A204.1 (cell line): ENCODE results near the gene PLAC8L1.
"Not testable (repeated sequence)": the region's sequence is repeated elsewhere in the genome, so short reads cannot be mapped to it uniquely, and the experiment has no call there.

Experiments used
- FAIRE-seq: peaks from 2 replicates; lab custom pipeline; 2012; peaks lifted over from hg19 to GRCh38; lab: Jason Lieb, UNC

PLAC8L1 gene

GRCh38 chr5:146105477-146105876 is at the start of gene PLAC8L1:
PLAC8L1 (minus strand) TSS chr5:146105577; CDS start chr5:146104311, 1,266 bp downstream.
- peak; percentile 41 for FAIRE-seq

GRCh38 chr5:146151970-146152369 is 46.6 kb upstream of the PLAC8L1 start:
- no peak for FAIRE-seq

- no peak for FAIRE-seq
Measured at GRCh38 chr5:146137967-146138403, 32.6 kb upstream of the PLAC8L1 start.

DNA sequence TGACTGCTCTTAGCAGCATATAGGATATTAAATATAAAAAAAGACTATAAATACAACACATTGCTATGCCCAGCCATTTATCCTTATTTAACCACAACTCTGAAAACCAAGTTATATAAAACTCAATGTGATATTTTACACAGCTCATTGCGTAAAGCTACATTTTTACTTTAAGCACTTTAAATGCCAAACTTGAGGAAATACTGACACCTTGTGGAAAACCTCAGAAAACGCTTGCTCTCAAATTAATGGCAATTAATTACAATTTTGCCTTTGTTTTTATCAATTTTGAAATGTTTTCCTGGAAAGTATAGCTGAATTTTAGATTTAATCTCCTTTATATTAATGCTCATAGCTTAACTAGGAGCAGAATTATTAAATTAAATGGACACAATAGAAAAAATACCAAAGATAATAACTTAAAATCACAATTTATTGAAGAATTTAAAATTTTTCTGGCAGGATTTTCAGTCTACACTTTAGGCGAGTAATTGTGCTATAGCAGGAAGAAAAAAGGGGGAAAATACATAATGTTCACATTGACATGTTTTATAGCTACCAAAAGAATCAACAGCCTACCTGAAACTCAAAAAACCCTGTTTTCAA is 25.2 kb upstream of the PLAC8L1 start:
- FAIRE-seq: peak; percentile 97

DNA sequence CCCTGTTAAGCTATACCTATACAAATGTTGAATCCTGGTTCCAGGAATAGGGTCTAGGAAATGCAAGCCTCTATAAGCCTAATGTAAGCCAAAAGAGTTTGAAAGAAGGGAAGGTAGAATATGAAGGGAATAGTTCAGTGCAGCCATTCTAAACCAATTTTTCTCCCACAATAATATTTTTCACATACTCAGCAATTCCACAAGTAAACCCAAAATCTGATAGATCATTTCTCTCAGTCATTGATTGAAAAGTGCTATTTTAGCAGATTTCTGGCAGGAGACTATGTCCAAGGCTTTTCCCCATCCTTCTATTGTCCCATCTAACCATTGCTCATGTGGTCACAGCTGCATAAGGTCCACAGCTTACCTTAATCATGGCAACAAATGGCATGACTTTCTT is 20.7 kb upstream of the PLAC8L1 start:
- no peak for FAIRE-seq

DNA sequence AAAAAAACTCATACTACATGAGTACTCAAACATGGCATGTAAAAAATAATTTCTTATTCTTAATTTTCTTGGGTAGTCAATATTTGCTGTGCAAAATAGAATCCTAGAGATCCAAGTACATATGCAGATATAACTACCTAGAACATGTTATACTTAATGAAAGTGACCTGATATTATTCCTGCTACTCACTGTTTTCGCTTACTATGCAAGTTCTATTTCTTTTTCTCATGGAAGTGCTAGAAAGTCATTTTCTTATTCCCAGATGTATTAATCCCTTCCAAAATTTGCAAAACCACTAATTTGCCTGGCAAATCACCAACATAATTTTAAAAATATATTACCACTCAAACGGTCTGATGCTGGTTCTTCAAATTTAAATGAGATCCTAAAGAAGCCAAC is 19.2 kb upstream of the PLAC8L1 start:
- no peak for FAIRE-seq

GRCh38 chr5:146121451-146121850 is 16.1 kb upstream of the PLAC8L1 start:
- not testable (repeated sequence) for FAIRE-seq

DNA sequence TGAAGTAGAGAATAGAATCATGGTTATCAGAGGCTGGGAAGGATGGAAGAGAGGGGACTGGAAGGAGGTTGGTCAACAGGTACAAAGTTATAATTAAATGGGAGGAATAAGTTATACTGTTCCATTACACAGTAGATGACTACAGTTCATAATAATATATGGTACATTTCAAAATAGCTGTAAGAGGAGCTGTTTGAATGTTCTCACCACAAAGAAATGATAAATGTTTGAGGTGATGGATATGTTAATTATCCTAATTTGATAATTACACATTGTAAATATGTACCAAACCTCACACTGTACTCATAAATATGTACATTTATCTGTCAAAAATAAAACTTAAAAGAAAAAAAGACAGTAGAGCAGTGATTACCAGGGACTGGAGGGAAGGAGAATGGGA is 12.9 kb upstream of the PLAC8L1 start:
- no peak for FAIRE-seq

DNA sequence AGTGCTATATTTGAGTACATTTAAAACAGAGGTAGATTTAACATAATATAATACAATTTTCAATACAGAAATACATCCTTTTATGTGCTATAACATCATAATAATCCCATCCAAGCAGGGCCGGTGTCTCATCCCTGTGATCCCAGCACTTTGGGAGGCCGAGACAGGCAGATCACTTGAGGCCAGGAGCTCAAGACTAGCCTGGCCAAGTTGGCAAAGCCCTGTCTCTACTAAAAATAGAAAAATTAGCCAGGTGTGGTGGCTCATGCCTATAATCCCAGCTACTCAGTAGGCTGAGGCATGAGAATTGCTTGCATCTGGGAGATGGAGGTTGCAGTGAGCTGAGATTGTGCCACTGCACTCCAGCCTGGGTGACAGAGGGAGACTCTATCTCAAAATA is 11.8 kb upstream of the PLAC8L1 start:
- FAIRE-seq: not testable (repeated sequence)

GRCh38 chr5:146116361-146116760 is 11.0 kb upstream of the PLAC8L1 start:
- no peak for FAIRE-seq

- FAIRE-seq: no peak
Measured at GRCh38 chr5:146112476-146112875, 7.1 kb upstream of the PLAC8L1 start.

- no peak for FAIRE-seq
Measured at GRCh38 chr5:146111409-146111808, 6.0 kb upstream of the PLAC8L1 start.

DNA sequence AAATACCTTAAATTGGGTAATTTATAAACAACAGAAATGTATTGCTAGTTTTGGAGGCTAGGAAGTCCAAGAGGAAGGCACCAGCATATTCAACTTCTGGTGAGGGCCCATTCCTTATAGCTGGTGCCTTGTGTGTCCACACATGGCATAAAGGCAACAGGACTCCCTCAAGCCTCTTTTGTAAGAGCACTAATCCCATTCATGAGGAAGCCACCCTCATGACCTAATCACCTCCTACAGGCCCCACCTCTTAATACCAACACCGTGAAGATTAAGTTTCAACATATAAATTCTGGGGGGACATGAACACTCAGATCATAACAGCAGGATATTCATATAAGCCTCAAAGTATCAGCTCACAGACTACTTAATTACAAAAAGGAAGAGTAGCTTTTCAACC is 4.0 kb upstream of the PLAC8L1 start:
- no peak for FAIRE-seq

DNA sequence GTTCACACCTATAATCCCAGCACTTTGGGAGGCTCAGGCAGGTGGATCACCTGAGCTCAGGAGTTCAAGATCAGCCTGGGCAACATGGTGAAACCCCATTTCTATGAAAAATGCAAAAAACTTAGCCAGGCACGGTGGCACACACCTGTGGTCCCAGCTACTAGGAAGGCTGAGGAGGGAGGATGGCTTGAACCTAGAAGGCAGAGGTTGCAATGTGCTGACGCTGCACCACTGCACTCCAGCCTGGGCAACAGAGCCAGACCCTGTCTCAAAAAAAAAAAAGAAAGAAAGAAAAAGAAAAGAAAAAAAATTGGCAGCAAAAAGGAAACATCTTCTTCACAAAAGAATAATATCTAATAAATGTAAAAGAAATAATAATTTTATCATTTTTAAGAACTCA is 3.5 kb upstream of the PLAC8L1 start:
- FAIRE-seq: not testable (repeated sequence)

DNA sequence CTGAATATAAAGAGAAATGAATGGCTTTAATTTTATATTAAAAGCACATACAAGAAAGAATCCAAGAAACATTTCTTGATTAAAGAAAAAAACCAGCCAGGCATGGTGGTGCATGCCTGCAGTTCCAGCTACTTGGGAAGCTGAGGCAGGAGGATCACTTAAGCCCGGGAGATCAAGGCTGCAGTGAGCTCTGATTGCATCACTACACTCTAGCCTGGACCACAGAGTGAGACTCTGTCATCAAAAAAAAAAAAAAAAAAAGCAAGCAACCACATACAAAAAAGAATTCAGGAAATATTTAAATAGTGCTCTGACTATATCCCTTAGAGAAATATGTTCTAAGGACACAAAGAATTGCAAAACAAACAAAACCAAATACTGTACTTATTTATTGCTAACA is 2.5 kb upstream of the PLAC8L1 start:
- no peak for FAIRE-seq

- FAIRE-seq: no peak
Measured at GRCh38 chr5:146103594-146103993, 1.8 kb downstream of the PLAC8L1 start.

DNA sequence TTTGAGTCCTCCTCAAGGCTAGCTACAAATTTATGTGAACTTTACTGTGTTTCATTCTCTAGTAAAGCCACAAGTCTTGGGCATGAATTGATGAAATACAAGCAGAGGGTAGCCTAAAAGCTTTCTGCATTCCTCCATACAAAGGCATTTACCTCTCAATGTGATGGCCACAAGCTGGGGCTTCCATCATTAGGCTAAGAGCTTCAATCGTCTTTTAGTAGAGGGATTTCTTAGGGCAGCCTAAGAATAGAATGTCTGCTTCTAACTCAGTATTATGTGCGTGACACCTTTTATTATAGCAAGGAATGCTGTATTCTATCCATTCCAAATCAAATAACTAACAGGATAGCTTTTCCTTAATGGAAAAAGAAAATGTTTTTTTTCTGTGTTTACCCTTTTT is 3.7 kb downstream of the PLAC8L1 start:
- FAIRE-seq: no peak

- FAIRE-seq: no peak
Measured at GRCh38 chr5:146098047-146098446, 7.3 kb downstream of the PLAC8L1 start.

DNA sequence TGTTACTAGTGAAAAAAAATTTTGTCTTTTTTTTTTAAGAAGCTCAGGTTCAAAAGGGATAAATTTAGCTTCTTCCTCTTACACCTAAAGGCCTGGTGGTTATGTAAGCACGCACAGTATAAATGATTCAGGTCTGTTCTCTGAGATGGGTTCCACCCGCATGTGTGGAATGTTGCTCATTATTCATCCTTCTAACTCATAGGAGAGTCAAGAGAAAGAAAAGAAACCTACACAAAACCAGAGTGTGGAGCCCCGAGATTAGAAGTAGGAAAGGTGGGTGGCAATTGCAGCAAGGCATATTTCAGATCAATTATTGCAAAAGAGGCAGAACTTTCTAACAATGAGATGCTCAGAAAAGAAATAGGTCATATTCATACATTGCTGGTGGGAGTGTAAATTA is 13.5 kb downstream of the PLAC8L1 start:
- FAIRE-seq: no peak

DNA sequence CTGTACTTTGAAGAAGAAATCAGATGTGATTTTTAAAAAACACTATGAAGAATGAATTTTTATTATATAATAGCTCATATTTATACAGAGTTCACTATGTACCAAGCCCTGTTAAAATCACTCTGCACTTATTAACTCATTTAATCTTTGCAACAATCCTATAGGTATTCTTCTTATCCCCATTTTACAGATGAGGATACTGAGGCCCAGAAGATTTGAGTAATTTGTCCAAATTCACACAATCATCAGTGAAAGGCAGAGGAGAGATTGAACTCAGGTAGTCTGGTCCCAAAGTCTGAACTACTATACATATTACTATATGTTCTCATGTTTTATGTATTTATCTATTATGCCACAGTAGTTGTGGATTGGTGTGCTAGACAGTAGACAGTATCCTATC is 16.1 kb downstream of the PLAC8L1 start:
- no peak for FAIRE-seq

GRCh38 chr5:146088098-146088497 is 17.3 kb downstream of the PLAC8L1 start:
- no peak for FAIRE-seq

DNA sequence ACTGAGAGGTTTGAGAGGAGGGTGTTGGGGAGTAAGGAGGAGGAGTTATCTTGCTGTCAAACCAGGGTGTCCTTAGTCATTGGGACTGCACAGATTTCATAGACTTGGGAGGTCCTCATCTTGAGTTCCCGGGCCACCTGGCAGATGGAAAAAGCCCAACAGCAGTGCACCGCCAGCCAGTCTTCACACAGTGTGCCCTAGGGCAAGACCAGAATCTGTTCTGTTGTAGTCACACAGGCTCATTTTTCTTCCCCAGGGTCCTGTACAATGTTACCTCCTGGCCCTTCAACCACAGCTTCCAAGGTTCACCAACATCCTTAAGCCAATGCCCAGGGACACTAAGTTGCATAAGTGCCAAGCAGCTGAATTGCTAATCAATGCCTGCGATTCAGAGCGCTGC is 21.0 kb downstream of the PLAC8L1 start:
- FAIRE-seq: no peak

DNA sequence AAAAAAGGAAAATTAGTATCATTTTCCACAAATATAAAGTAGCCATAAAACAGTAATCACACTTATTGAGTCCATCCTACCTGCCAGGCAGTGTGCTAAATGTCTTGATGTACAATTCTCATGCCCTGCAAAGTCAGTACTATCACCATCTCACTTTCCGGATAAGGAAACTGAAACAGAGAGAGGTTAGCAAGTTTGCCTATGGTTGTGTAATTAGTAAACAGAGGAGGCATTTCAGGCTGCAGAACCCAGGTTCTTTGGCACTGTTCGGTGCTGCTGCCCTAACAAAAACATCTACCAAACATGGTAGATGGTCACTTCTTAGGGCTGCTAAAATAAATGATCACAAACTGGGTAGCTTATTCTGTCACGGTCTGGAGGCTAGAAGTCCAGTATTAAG is 22.6 kb downstream of the PLAC8L1 start:
- no peak for FAIRE-seq

GRCh38 chr5:146081556-146081955 is 23.8 kb downstream of the PLAC8L1 start:
- no peak for FAIRE-seq
